A549 (cell line): Measurements from ENCODE around the gene MRPS35. TPM values are rescaled to one million over a fixed set of nuclear protein-coding genes. Genes with fewer than 3 reads are reported as not detected.
"Not testable (repeated sequence)": the region's sequence is repeated elsewhere in the genome, so short reads cannot be mapped to it uniquely, and the experiment has no call there.

ENCODE experiments used
- ATAC-seq, 2 experiments: fragments of 200-7000 bp in 1 of 2; fragments of >200 bp in 1 of 2; cut with Nextera tagmentation in 1 of 2; cut with Tn5 transposase in 1 of 2; 3 replicates each; pipeline versions ENCODE4 v1.8.0 to v1.9.1; 2018 to 2020; ENCODE audit warnings: mild to moderate bottlenecking in 1 of 2, moderate library complexity in 1 of 2
- CTCF ChIA-PET: fragments of 300-600 bp; sonication (Branson Sonifier 250); formaldehyde crosslinking; extraction: SDS; loops from one replicate; lab custom pipeline; 2021; ENCODE audit warnings: antibody characterized with exemption, inconsistent platforms; lab: Yijun Ruan, JAX
- POLR2A ChIA-PET: fragments of 350-600 bp; formaldehyde crosslinking; extraction: SDS; loops from one replicate; lab custom pipeline; 2021; ENCODE audit warnings: antibody characterized with exemption, inconsistent platforms; lab: Yijun Ruan, JAX
- DNase-seq, 2 experiments: peaks; one replicate each; pipeline versions ENCODE4 v3.0.0 to v3.0.0-alpha.2; 2011 to 2016; ENCODE audit warnings: low read depth in 1 of 2, low spot score in 1 of 2
- FAIRE-seq: peaks from 2 replicates; lab custom pipeline; 2011; peaks lifted over from hg19 to GRCh38; lab: Jason Lieb, UNC
- H3K27ac ChIP-seq, 2 experiments: fragments of >200 bp; sonication (Bioruptor Twin); formaldehyde crosslinking; 3 replicates each; pipeline ENCODE4 v1.5.1; 2016 to 2017
- H3K4me1 ChIP-seq: fragments of >200 bp; sonication (Bioruptor Twin); formaldehyde crosslinking; 3 replicates; pipeline ENCODE4 v1.6.1; 2016
- H3K4me2 ChIP-seq: fragments of >200 bp; sonication (Bioruptor Twin); formaldehyde crosslinking; 3 replicates; pipeline ENCODE4 v1.6.1; 2016
- H3K4me3 ChIP-seq: fragments of >200 bp; sonication (Bioruptor Twin); formaldehyde crosslinking; 3 replicates; pipeline ENCODE4 v1.5.1; 2016
- H3K9me3 ChIP-seq: fragments of >200 bp; sonication (Bioruptor Twin); formaldehyde crosslinking; 3 replicates; pipeline ENCODE4 v1.6.1; 2016
- ATOH8 ChIP-seq: fragments of 250-450 bp; sonication (Bioruptor Pico); IDR thresholded peaks from 2 replicates; pipeline ENCODE4 v1.5.0; 2020; ENCODE audit warnings: low read depth, mild to moderate bottlenecking, moderate library complexity
- BHLHE40 ChIP-seq: IDR thresholded peaks from 2 replicates; pipeline ENCODE4 v1.6.1; 2012; ENCODE audit warnings: low read depth, low read length, inconsistent platforms
- CEBPB ChIP-seq, 2 experiments: fragments of >200 bp in 1 of 2; sonication (Bioruptor Twin) in 1 of 2; formaldehyde crosslinking in 1 of 2; IDR thresholded peaks; 2 replicates each; pipeline ENCODE4 v1.6.1; 2012 to 2016
- CTCF ChIP-seq: fragments of >200 bp; sonication (Bioruptor Twin); formaldehyde crosslinking; IDR thresholded peaks from 3 replicates; pipeline ENCODE4 v1.5.1; 2016
- E2F6 ChIP-seq: IDR thresholded peaks from 2 replicates; pipeline ENCODE4 v1.6.1; 2012; ENCODE audit warnings: low read depth, borderline replicate concordance
- EHF ChIP-seq: fragments of 250-450 bp; sonication (Bioruptor Pico); IDR thresholded peaks from 2 replicates; pipeline ENCODE4 v1.5.0; 2020; ENCODE audit warnings: mild to moderate bottlenecking
- EHMT2 ChIP-seq: fragments of 200-600 bp; sonication (generic); IDR thresholded peaks from 2 replicates; pipeline ENCODE4 v1.6.1; 2016; ENCODE audit warnings: antibody characterized with exemption, low read depth, mild to moderate bottlenecking, moderate library complexity
- EP300 ChIP-seq, 2 experiments: fragments of >200 bp; sonication (Bioruptor Twin); formaldehyde crosslinking; IDR thresholded peaks; 2 replicates in 1 of 2; 3 replicates in 1 of 2; pipeline ENCODE4 v1.6.1; 2016 to 2017
- HDAC2 ChIP-seq: fragments of 200-600 bp; sonication (generic); IDR thresholded peaks from 2 replicates; pipeline ENCODE4 v1.6.1; 2016
- JUN ChIP-seq, 2 experiments: fragments of >200 bp; sonication (Bioruptor Twin); formaldehyde crosslinking; IDR thresholded peaks; 2 replicates in 1 of 2; 3 replicates in 1 of 2; pipeline ENCODE4 v1.6.1; 2016 to 2017
- JUNB ChIP-seq: fragments of >200 bp; sonication (Bioruptor Twin); formaldehyde crosslinking; IDR thresholded peaks from 2 replicates; pipeline ENCODE4 v1.6.1; 2016
- MAFK ChIP-seq: fragments of 450-650 bp; IDR thresholded peaks from 2 replicates; pipeline ENCODE4 v1.6.1; 2014; ENCODE audit not compliant: partially characterized antibody
- NFE2L2 ChIP-seq: fragments of 150-350 bp; conservative IDR thresholded peaks from 2 replicates; pipeline ENCODE4 v1.6.1; 2014; ENCODE audit warnings: low read length
- NPAS2 ChIP-seq: fragments of 250-450 bp; sonication (Bioruptor Pico); IDR thresholded peaks from 2 replicates; pipeline ENCODE4 v1.8.0; 2022; ENCODE audit warnings: mild to moderate bottlenecking, moderate library complexity, borderline replicate concordance
- RARB ChIP-seq: fragments of 250-450 bp; sonication (Bioruptor Pico); IDR thresholded peaks from 2 replicates; pipeline ENCODE4 v1.8.0; 2021; ENCODE audit warnings: mild to moderate bottlenecking, moderate library complexity
- REST ChIP-seq: fragments of 200-600 bp; sonication (generic); IDR thresholded peaks from 2 replicates; pipeline ENCODE4 v1.6.1; 2016; ENCODE audit warnings: antibody characterized with exemption, mild to moderate bottlenecking, moderate library complexity
- SMC3 ChIP-seq: fragments of >200 bp; sonication (Bioruptor Twin); formaldehyde crosslinking; IDR thresholded peaks from 3 replicates; pipeline ENCODE4 v1.6.1; 2018; ENCODE audit warnings: inconsistent platforms
- TFCP2L1 ChIP-seq: fragments of 250-450 bp; sonication (Bioruptor Pico); IDR thresholded peaks from 2 replicates; pipeline ENCODE4 v1.5.0; 2021; ENCODE audit warnings: mild to moderate bottlenecking
- TP53 ChIP-seq: fragments of 250-450 bp; sonication (Bioruptor Pico); IDR thresholded peaks from 2 replicates; pipeline ENCODE4 v1.5.0; 2021; ENCODE audit warnings: mild to moderate bottlenecking, moderate library complexity
- ZC3H11A ChIP-seq: fragments of 450-650 bp; IDR thresholded peaks from 2 replicates; pipeline ENCODE4 v1.6.1; 2014; ENCODE audit warnings: antibody characterized with exemption, mild to moderate bottlenecking
- ZFP36 ChIP-seq: fragments of 450-650 bp; IDR thresholded peaks from 2 replicates; pipeline ENCODE4 v1.6.1; 2014; ENCODE audit warnings: borderline replicate concordance; ENCODE audit not compliant: partially characterized antibody
- ZNF302 ChIP-seq: fragments of 250-450 bp; sonication (Bioruptor Pico); IDR thresholded peaks from 2 replicates; pipeline ENCODE4 v1.9.0; 2021; ENCODE audit warnings: inconsistent platforms, mild to moderate bottlenecking, moderate library complexity
- ZSCAN20 ChIP-seq: fragments of 250-450 bp; sonication (Bioruptor Pico); IDR thresholded peaks from 2 replicates; pipeline ENCODE4 v1.8.0; 2022; ENCODE audit warnings: mild to moderate bottlenecking, moderate library complexity
- WGBS: methylation state at CpG from one replicate; pipeline ENCODE4 v1.1.6; 2017; ENCODE audit errors: missing lambda C conversion rate; 5-methylcytosine and 5-hydroxymethylcytosine counted together
- polyA plus RNA-seq, 4 experiments: library from polyadenylated mRNA; depleted of rRNA in 3 of 4; stranded (reverse); fragments of >200 nt; fragmentation: RNase III in 1 of 4; extraction: RNeasy Plus Mini Kit Qiagen cat#74134 plus additional on column Dnase treatment in 1 of 4; gene quantifications; 2 replicates in 3 of 4; 3 replicates in 1 of 4; pipeline ENCODE4 v1.2.3, GENCODE V29; 2011 to 2017

The MRPS35 gene
- polyA plus RNA-seq, 2 of the 4 experiments (the other 2 are of a cell fraction): 104 to 186 TPM

GRCh38 chr12:27733791-27734190 is 23.2 kb downstream of the MRPS35 start:
- no peak for TF ChIP-seq JUNB
- no peak for TF ChIP-seq CTCF
- TF ChIP-seq TFCP2L1: no peak
- TF ChIP-seq TP53: no peak
- no peak for TF ChIP-seq EHF (CRISPR knock-in tag)
- TF ChIP-seq ZSCAN20 (CRISPR knock-in tag): no peak
- no peak for TF ChIP-seq BHLHE40
- TF ChIP-seq ATOH8 (CRISPR knock-in tag): no peak
- no peak for TF ChIP-seq RARB (CRISPR knock-in tag)
- no peak for TF ChIP-seq REST
- no peak for TF ChIP-seq HDAC2
- TF ChIP-seq MAFK: no peak
- TF ChIP-seq SMC3: no peak
- no peak for TF ChIP-seq CEBPB (IDR thresholded peaks at IDR 0.05)
- no peak for TF ChIP-seq EP300 (IDR thresholded peaks at IDR 0.05)
- no peak for TF ChIP-seq JUN (IDR thresholded peaks at IDR 0.05)
- no peak for TF ChIP-seq ZNF302 (CRISPR knock-in tag)
- TF ChIP-seq NPAS2 (CRISPR knock-in tag): no peak
- DNase-seq: no peak
- CTCF ChIA-PET: interaction anchor here (0.6 to 3.6 kb wide), 37 partner anchors 8 to 1263 kb away, joined by 3 to 22 read pairs (median 4); partner anchors contain the start of genes CCDC91, KLHL42 and MANSC4
- WGBS: 87% methylated on average over 1 of the region's 1 CpG
- no peak for ATAC-seq
- Histone ChIP-seq H3K4me3 (no peak overlapping the region), H3K9me3 (no peaks in the 10 kb centered on the region), H3K27ac (no peak overlapping the region), H3K4me1 (no peaks in the 10 kb centered on the region), H3K4me2 (no peak overlapping the region)
- POLR2A ChIA-PET: no interaction called here
- no peak for FAIRE-seq

- H3K9me3 ChIP-seq, DNase-seq, H3K4me3 ChIP-seq, H3K4me1 ChIP-seq, H3K27ac ChIP-seq, POLR2A ChIA-PET, ATAC-seq, FAIRE-seq, H3K4me2 ChIP-seq: not testable (repeated sequence)
- CTCF ChIA-PET: interaction anchor here (0.6 to 3.6 kb wide), 7 partner anchors 7 to 1138 kb away, joined by 3 to 22 read pairs (median 7); partner anchors contain the start of gene CCDC91
- WGBS: 93% methylated on average over 9 of the region's 9 CpGs
Observed at GRCh38 chr12:27734321-27734720, 23.7 kb downstream of the MRPS35 start.

- FAIRE-seq: no peak
Observed at GRCh38 chr12:27743601-27744000, 33.0 kb downstream of the MRPS35 start.

More at GRCh38 chr12:27743601-27744000, 33.0 kb downstream of the MRPS35 start:
- CTCF ChIA-PET: no interaction called here
- ATAC-seq (no peak), DNase-seq (no peak)
- Histone ChIP-seq H3K27ac (no peak overlapping the region), H3K4me2 (no peak overlapping the region), H3K4me3 (no peak overlapping the region), H3K4me1 (peaks cover 29% of the 10 kb centered on the region), H3K9me3 (no peaks in the 10 kb centered on the region)
- POLR2A ChIA-PET: no interaction called here
- WGBS: 93% methylated on average over 5 of the region's 5 CpGs
- no peak for TF ChIP-seq ZFP36
- TF ChIP-seq EHMT2: no peak
- TF ChIP-seq HDAC2: no peak
- TF ChIP-seq ZC3H11A: no peak
- no peak for TF ChIP-seq REST
- no peak for TF ChIP-seq NFE2L2
- TF ChIP-seq E2F6: no peak
- no peak for TF ChIP-seq EP300 (IDR thresholded peaks at IDR 0.05)
